ENCODE data around the gene SYNE3.

Gene SYNE3

GRCh38 chr14:95516554-95517181, at the start of gene SYNE3:
SYNE3 (minus strand) TSS chr14:95516650; CDS start chr14:95475821, 40,829 bp downstream.
- no peak for DNase-seq (ENCODE audit: low read depth in 2 of 2)

- no peak for DNase-seq (ENCODE audit: low read depth in 2 of 2)
These were observed 47.6 kb upstream of the SYNE3 start for GRCh38 chr14:95564060-95564459.

- DNase-seq (ENCODE audit: low read depth in 2 of 2): no peak
These were observed 46.6 kb upstream of the SYNE3 start for GRCh38 chr14:95562892-95563685.

GRCh38 chr14:95561001-95561412, 44.6 kb upstream of the SYNE3 start:
- DNase-seq (ENCODE audit: low read depth in 2 of 2): peak; percentile 49 to 51

- no peak for DNase-seq (ENCODE audit: low read depth in 2 of 2)
These were observed 42.8 kb upstream of the SYNE3 start for GRCh38 chr14:95559203-95559602.

GRCh38 chr14:95557832-95558231, 41.4 kb upstream of the SYNE3 start:
- DNase-seq (ENCODE audit: low read depth in 2 of 2): no peak

- DNase-seq (ENCODE audit: low read depth in 2 of 2): no peak
These were observed 40.8 kb upstream of the SYNE3 start for GRCh38 chr14:95557291-95557690.

GRCh38 chr14:95555053-95555452, 38.6 kb upstream of the SYNE3 start:
- no peak for DNase-seq (ENCODE audit: low read depth in 2 of 2)

- no peak for DNase-seq (ENCODE audit: low read depth in 2 of 2)
These were observed 36.7 kb upstream of the SYNE3 start for GRCh38 chr14:95553141-95553540.

GRCh38 chr14:95551435-95551834, 35.0 kb upstream of the SYNE3 start:
- DNase-seq (ENCODE audit: low read depth in 2 of 2): no peak

- no peak for DNase-seq (ENCODE audit: low read depth in 2 of 2)
These were observed 33.5 kb upstream of the SYNE3 start for GRCh38 chr14:95549656-95550585.

GRCh38 chr14:95548328-95548929, 32.0 kb upstream of the SYNE3 start:
- no peak for DNase-seq (ENCODE audit: low read depth in 2 of 2)

- no peak for DNase-seq (ENCODE audit: low read depth in 2 of 2)
These were observed 31.3 kb upstream of the SYNE3 start for GRCh38 chr14:95547626-95548327.

- no peak for DNase-seq (ENCODE audit: low read depth in 2 of 2)
These were observed 30.8 kb upstream of the SYNE3 start for GRCh38 chr14:95547272-95547625.

- peak; percentile 43 to 58 for DNase-seq (ENCODE audit: low read depth in 2 of 2)
These were observed 29.2 kb upstream of the SYNE3 start for GRCh38 chr14:95545515-95546168.

- DNase-seq (ENCODE audit: low read depth in 2 of 2): no peak
These were observed 28.1 kb upstream of the SYNE3 start for GRCh38 chr14:95544588-95544987.

GRCh38 chr14:95543021-95543420, 26.6 kb upstream of the SYNE3 start:
- no peak for DNase-seq (ENCODE audit: low read depth in 2 of 2)

GRCh38 chr14:95541932-95542930, 25.8 kb upstream of the SYNE3 start:
- no peak for DNase-seq (ENCODE audit: low read depth in 2 of 2)

GRCh38 chr14:95541346-95541745, 24.9 kb upstream of the SYNE3 start:
- no peak for DNase-seq (ENCODE audit: low read depth in 2 of 2)

All from fibroblast of skin of left quadriceps (primary cell).